ENCODE data around the gene TERF2IP.

TERF2IP gene

DNA sequence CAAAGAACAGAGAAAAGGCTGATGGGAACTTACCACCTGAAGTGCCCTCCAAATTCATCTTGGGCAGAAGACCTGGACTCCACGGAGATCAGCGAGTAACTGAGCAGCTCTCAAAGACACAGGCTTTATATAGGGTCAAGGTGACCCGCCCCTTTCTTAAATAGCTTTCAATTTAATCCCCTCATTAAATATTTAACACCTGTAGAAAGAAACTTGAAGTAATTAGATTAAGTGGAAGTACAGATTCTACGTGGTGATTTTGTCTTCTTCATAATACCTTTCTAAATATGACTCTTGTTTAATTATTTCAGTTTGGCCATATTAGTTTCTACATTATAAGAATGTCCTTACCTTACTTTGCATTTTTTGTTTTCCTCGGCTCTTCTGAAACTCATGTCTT lies 53.8 kb downstream of the TERF2IP start, which contains the start of gene DUXB:
DUXB (minus strand) TSS at position 101 of the 400 bp plus-strand sequence; CDS start at position 58, 43 bp downstream.
- TF ChIP-seq, protein P1, sequence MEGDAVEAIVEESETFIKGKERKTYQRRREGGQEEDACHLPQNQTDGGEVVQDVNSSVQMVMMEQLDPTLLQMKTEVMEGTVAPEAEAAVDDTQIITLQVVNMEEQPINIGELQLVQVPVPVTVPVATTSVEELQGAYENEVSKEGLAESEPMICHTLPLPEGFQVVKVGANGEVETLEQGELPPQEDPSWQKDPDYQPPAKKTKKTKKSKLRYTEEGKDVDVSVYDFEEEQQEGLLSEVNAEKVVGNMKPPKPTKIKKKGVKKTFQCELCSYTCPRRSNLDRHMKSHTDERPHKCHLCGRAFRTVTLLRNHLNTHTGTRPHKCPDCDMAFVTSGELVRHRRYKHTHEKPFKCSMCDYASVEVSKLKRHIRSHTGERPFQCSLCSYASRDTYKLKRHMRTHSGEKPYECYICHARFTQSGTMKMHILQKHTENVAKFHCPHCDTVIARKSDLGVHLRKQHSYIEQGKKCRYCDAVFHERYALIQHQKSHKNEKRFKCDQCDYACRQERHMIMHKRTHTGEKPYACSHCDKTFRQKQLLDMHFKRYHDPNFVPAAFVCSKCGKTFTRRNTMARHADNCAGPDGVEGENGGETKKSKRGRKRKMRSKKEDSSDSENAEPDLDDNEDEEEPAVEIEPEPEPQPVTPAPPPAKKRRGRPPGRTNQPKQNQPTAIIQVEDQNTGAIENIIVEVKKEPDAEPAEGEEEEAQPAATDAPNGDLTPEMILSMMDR (conservative IDR thresholded peaks at IDR 0.05) = no peak
- no peak within 1 kb of the TSS for H3K27ac ChIP-seq

DNA sequence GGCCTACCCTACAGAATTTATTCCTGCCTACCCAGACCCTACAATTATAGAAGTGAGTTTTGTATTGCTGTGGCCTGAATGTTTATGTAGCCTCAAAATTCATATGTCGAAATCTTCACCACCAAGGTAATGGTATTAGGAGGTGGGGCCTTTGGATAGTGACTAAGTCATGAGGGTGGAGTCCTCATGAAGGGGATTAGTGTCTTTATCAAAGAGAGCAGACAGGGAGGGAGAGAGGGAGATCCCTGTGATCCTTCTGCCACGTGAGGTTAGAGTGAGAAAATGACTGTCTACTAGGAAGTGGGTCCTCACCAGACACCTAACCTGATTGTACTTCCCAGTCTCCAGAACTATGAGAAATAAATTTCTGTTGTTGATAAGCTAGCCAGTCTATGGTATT lies 54.7 kb downstream of the TERF2IP start:
- H3K27ac ChIP-seq = no peak overlapping the region
- TF ChIP-seq, protein P1 (conservative IDR thresholded peaks at IDR 0.05) = no peak

DNA sequence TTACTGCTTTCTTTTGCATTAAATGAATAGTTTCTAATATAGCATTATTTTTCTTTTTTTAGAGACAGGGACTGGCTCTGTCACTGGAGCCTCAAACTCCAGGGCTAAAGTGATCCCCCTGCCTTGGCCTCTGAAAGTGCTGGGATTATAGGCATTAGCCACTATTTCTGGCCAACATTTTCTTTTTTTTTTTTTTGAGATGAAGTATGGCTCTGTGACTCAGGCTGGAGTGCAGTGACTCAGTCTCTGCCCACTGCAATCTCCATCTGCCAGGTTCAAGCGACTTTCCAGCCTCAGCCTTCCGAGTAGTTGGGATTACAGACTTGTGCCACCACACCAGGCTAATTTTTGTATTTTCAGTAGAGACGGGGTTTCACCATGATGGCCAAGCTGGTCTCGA lies 55.7 kb downstream of the TERF2IP start:
- H3K27ac ChIP-seq = no peak overlapping the region
- TF ChIP-seq, protein P1 (conservative IDR thresholded peaks at IDR 0.05) = no peak

Measured in VCaP (cell line).